CD14-positive monocyte (primary cell): ENCODE results near the gene EHD3. TPM values are rescaled to one million over a fixed set of nuclear protein-coding genes. Genes with fewer than 3 reads are reported as not detected.
"Not testable (repeated sequence)": the region's sequence is repeated elsewhere in the genome, so short reads cannot be mapped to it uniquely, and the experiment has no call there.

Experiments
- DNase-seq, 3 donors: peaks; one replicate each; pipeline ENCODE4 v3.0.0-alpha.2; 2011 to 2022
- H2AFZ ChIP-seq: 2 replicates; pipeline ENCODE4 v1.6.0; 2012; ENCODE audit warnings: mild to moderate bottlenecking, low read depth, low read length, inconsistent platforms; ENCODE audit not compliant: insufficient read depth, poor library complexity, severe bottlenecking
- H3K27ac ChIP-seq, 2 donors: 1 replicate in 1 of 2; 2 replicates in 1 of 2; pipeline ENCODE4 v1.5.1; 2012 to 2013; ENCODE audit warnings: low read length in 2 of 2, control low read depth in 1 of 2, inconsistent platforms in 1 of 2, low read depth in 1 of 2, mild to moderate bottlenecking in 1 of 2
- H3K27me3 ChIP-seq, 2 donors: one replicate each; pipeline versions ENCODE4 v1.6.0 to v1.6.1; 2011 to 2013; ENCODE audit warnings: low read length in 2 of 2; ENCODE audit not compliant: control insufficient read depth in 2 of 2, insufficient read depth in 2 of 2
- H3K36me3 ChIP-seq, 2 donors: replicated peaks in 1 of 2; 1 replicate in 1 of 2; 2 replicates in 1 of 2; pipeline versions ENCODE4 v1.5.1 to v1.6.1; 2012 to 2013; ENCODE audit warnings: low read length in 2 of 2, control low read depth in 1 of 2, inconsistent platforms in 1 of 2, mild to moderate bottlenecking in 1 of 2; ENCODE audit not compliant: insufficient read depth in 2 of 2, control insufficient read depth in 1 of 2
- H3K4me1 ChIP-seq, 2 donors: 1 replicate in 1 of 2; 2 replicates in 1 of 2; pipeline versions ENCODE4 v1.5.1 to v1.6.1; 2012 to 2013; ENCODE audit warnings: low read length in 2 of 2, control low read depth in 1 of 2, inconsistent platforms in 1 of 2, mild to moderate bottlenecking in 1 of 2, moderate library complexity in 1 of 2; ENCODE audit not compliant: insufficient read depth in 2 of 2, control insufficient read depth in 1 of 2
- H3K4me2 ChIP-seq: replicated peaks from 2 replicates; pipeline ENCODE3; 2012; ENCODE audit warnings: low read length, moderate library complexity, mild to moderate bottlenecking; ENCODE audit not compliant: poor library complexity, severe bottlenecking; ENCODE audit errors: extremely low read depth
- H3K4me3 ChIP-seq, 3 experiments: fragments of 200-600 bp in 1 of 3; sonication (generic) in 1 of 3; replicated peaks in 1 of 3; 1 replicate in 2 of 3; 2 replicates in 1 of 3; pipeline ENCODE4 v1.5.1; 2011 to 2013; ENCODE audit warnings: low read length in 3 of 3, mild to moderate bottlenecking in 3 of 3, control low read depth in 2 of 3, low read depth in 2 of 3, inconsistent platforms in 1 of 3, moderate library complexity in 1 of 3
- H3K79me2 ChIP-seq: 2 replicates; pipeline ENCODE4 v1.6.0; 2012; ENCODE audit warnings: mild to moderate bottlenecking, control low read depth, inconsistent platforms, low read length, moderate library complexity; ENCODE audit not compliant: insufficient read depth
- H3K9ac ChIP-seq: 2 replicates; pipeline ENCODE4 v1.6.0; 2017; ENCODE audit warnings: low read length, mild to moderate bottlenecking; ENCODE audit not compliant: insufficient read depth, poor library complexity, severe bottlenecking
- H3K9me3 ChIP-seq, 2 donors: replicated peaks in 1 of 2; 1 replicate in 1 of 2; 2 replicates in 1 of 2; pipeline versions ENCODE4 v1.5.1 to v1.6.1; 2012 to 2013; ENCODE audit warnings: low read length in 2 of 2, control low read depth in 1 of 2; ENCODE audit not compliant: control insufficient read depth in 1 of 2, insufficient read depth in 1 of 2
- H4K20me1 ChIP-seq: 2 replicates; pipeline ENCODE4 v1.6.0; 2012; ENCODE audit warnings: mild to moderate bottlenecking, low read length, control low read depth, moderate library complexity; ENCODE audit not compliant: insufficient read depth
- H3K27ac Mint-ChIP-seq, 7 donors: one replicate each; pipeline ENCODE4 v1.8.0; 2020; ENCODE audit warnings: mild to moderate bottlenecking in 7 of 7, mixed read lengths in 7 of 7, moderate library complexity in 6 of 7, inconsistent platforms in 2 of 7
- H3K27me3 Mint-ChIP-seq, 3 donors: one replicate each; pipeline ENCODE4 v1.8.0; 2021 to 2022; ENCODE audit warnings: low read depth in 3 of 3, mild to moderate bottlenecking in 3 of 3, mixed read lengths in 3 of 3, moderate library complexity in 3 of 3, inconsistent platforms in 1 of 3
- H3K36me3 Mint-ChIP-seq, 2 donors: one replicate each; pipeline ENCODE4 v1.8.0; 2020; ENCODE audit warnings: mixed read lengths in 2 of 2, inconsistent platforms in 1 of 2, mild to moderate bottlenecking in 1 of 2
- H3K4me1 Mint-ChIP-seq: one replicate; pipeline ENCODE4 v1.8.0; 2020; ENCODE audit warnings: mild to moderate bottlenecking, mixed read lengths
- H3K4me3 Mint-ChIP-seq, 2 donors: one replicate each; pipeline ENCODE4 v1.8.0; 2020; ENCODE audit warnings: mild to moderate bottlenecking in 2 of 2, mixed read lengths in 2 of 2, moderate library complexity in 1 of 2
- H3K9me3 Mint-ChIP-seq, 7 donors: one replicate each; pipeline ENCODE4 v1.8.0; 2020 to 2022; ENCODE audit warnings: mixed read lengths in 7 of 7, mild to moderate bottlenecking in 6 of 7, moderate library complexity in 6 of 7, inconsistent platforms in 2 of 7
- WGBS: methylation state at CpG from one replicate; pipeline ENCODE4 v1.1.5; 2013; ENCODE audit warnings: missing lambda C conversion rate; ENCODE audit not compliant: insufficient coverage; 5-methylcytosine and 5-hydroxymethylcytosine counted together
- intact Hi-C, 2 donors: fragments of 100-400 bp; cut with micrococcal nuclease; formaldehyde crosslinking; loops; one replicate each; pipeline versions ENCODE4 v1.15.0 to v1.15.1; 2023
- polyA plus RNA-seq, 3 donors: library from polyadenylated mRNA; depleted of rRNA in 1 of 3; unstranded in 2 of 3; stranded (reverse) in 1 of 3; fragments of 300-500 nt in 2 of 3; fragments of >200 nt in 1 of 3; fragmentation: Illumina TruSeq in 2 of 3; gene quantifications; 1 replicate in 2 of 3; 2 replicates in 1 of 3; pipeline ENCODE4 v1.2.3, GENCODE V29; 2012 to 2021
- TF ChIP-seq, protein P1 (sequence below): fragments of 200-600 bp; IDR thresholded peaks from one replicate; pipeline ENCODE4 v1.8.0; 2022; ENCODE audit warnings: antibody characterized with exemption, mild to moderate bottlenecking

EHD3 gene
- polyA plus RNA-seq, 3 donors: 1.1 to 1.5 (median 1.4) TPM

GRCh38 chr2:31282634-31283033, 48.7 kb downstream of the EHD3 start:
- no peak overlapping the region for H3K4me3 Mint-ChIP-seq
- TF ChIP-seq, protein P1, sequence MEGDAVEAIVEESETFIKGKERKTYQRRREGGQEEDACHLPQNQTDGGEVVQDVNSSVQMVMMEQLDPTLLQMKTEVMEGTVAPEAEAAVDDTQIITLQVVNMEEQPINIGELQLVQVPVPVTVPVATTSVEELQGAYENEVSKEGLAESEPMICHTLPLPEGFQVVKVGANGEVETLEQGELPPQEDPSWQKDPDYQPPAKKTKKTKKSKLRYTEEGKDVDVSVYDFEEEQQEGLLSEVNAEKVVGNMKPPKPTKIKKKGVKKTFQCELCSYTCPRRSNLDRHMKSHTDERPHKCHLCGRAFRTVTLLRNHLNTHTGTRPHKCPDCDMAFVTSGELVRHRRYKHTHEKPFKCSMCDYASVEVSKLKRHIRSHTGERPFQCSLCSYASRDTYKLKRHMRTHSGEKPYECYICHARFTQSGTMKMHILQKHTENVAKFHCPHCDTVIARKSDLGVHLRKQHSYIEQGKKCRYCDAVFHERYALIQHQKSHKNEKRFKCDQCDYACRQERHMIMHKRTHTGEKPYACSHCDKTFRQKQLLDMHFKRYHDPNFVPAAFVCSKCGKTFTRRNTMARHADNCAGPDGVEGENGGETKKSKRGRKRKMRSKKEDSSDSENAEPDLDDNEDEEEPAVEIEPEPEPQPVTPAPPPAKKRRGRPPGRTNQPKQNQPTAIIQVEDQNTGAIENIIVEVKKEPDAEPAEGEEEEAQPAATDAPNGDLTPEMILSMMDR: no peak
- Histone ChIP-seq H3K27ac (no peak overlapping the region), H3K79me2 (no peaks in the 10 kb centered on the region), H3K4me2 (no peak overlapping the region), H3K4me1 (peaks cover 0 to 6% of the 10 kb centered on the region in 2 donors), H3K27me3 (no peaks in the 10 kb centered on the region), H3K9me3 (no peaks in the 10 kb centered on the region), H4K20me1 (no peaks in the 10 kb centered on the region), H3K36me3 (no peaks in the 10 kb centered on the region), H2AFZ (no peak overlapping the region), H3K9ac (no peak overlapping the region), H3K4me3 (no peak overlapping the region)
- H3K27ac Mint-ChIP-seq: no peak overlapping the region
- peaks cover 0 to 5% (median 2%) of the 10 kb centered on the region in 3 donors for H3K27me3 Mint-ChIP-seq
- H3K36me3 Mint-ChIP-seq: no peaks in the 10 kb centered on the region
- peaks cover 4% of the 10 kb centered on the region for H3K4me1 Mint-ChIP-seq
- peaks cover 0 to 2% (median 0%) of the 10 kb centered on the region in 7 donors for H3K9me3 Mint-ChIP-seq
- DNase-seq: no peak
- intact Hi-C loops: no loop called here
- 100% methylated on average over 2 of the region's 2 CpGs for WGBS

DNA sequence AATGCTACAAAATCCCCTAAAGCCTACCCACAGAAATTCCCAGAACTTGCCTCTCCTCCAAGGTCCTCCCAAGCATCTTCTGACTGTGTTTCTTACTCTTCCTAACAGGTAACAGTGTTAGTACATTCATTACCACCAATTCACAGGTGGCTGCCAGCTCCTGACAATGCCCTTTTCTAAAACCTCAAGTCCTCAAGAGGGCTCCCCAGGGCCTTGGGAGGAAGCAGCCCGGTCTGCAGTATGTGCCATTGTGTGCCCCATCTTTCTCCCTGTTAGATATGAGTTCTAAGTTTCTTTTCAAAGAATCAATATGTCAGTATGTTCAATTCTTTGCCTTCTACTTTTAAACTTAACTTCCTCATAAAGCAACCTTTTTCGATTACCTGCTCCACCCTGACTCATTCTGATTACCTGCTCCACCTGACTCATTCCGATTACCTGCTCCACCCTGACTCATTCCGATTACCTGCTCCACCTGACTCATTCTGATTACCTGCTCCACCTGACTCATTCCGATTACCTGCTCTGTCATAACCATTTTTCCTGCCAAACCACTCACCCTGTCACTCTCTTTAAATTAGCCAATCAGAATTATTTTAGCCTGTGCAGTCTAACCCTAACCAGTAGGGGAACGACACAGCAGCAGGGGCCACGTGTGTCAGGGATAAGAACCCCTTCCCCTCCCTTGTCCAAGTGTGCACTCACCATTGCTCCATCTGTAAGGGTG, 49.4 kb downstream of the EHD3 start:
- H3K36me3 Mint-ChIP-seq, H3K4me3 Mint-ChIP-seq, H4K20me1 ChIP-seq, H3K27me3 ChIP-seq, H2AFZ ChIP-seq, H3K36me3 ChIP-seq, H3K27me3 Mint-ChIP-seq, H3K4me2 ChIP-seq, H3K9me3 Mint-ChIP-seq, H3K9ac ChIP-seq, H3K79me2 ChIP-seq, intact Hi-C loops, H3K4me3 ChIP-seq, H3K27ac ChIP-seq, H3K4me1 Mint-ChIP-seq, H3K9me3 ChIP-seq, H3K4me1 ChIP-seq, DNase-seq: not testable (repeated sequence)
- peak overlapping the region in 1 of 7 donors; percentile 25 for H3K27ac Mint-ChIP-seq
- 100% methylated on average over 1 of the region's 7 CpGs for WGBS
